CD4-positive, alpha-beta T cell treated with Interleukin-4 for 4 hours (primary cell): ENCODE measurements around the gene ASS1.

Experiments used
- DNase-seq: peaks from one replicate; pipeline ENCODE4 v3.0.0-alpha.2; 2020

The ASS1 gene

DNA sequence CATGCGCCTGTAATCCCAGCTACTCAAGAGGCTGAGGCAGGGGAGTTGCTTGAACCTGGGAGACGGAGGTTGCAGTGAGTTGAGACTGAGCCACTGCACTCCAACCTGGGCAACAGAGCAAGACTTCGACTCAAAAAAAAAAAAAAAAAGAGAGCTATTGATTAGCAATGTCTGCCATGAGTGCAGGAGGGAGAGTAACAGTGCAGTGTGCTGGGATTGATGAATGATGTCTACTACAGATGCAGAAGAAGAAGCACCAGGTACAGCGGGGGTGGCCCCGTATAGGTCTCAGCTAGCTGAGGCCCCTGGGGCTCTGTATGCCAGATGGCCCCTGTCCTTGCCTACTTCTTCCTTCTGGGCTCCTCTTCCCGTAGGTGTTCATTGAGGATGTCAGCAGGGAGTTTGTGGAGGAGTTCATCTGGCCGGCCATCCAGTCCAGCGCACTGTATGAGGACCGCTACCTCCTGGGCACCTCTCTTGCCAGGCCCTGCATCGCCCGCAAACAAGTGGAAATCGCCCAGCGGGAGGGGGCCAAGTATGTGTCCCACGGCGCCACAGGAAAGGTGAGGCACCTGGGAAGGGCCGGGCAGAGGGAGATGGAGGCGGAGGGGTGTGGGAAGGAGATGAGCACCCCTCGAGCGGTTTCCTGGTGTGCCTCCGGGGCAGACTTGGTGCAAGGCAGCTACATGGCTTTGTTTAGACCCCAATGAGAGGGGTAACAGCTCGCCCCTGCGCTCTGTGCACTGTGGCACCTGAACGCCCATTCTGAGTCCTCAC, 13.5 kb downstream of the ASS1 start:
- no peak for DNase-seq

DNA sequence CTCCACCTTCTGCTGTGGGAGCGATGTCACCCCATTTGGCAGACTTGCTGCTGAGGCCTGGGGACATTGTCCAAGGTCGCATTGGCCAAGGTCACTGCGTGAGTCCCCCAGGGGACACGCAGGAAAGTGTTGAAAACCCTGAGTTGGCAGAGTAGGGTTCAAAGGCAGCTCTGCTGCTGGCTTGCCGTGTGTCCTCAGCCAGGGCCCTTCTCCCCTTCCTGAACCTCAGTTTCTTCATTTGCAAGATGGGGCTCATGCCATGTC, 14.0 kb downstream of the ASS1 start:
- no peak for DNase-seq

DNA sequence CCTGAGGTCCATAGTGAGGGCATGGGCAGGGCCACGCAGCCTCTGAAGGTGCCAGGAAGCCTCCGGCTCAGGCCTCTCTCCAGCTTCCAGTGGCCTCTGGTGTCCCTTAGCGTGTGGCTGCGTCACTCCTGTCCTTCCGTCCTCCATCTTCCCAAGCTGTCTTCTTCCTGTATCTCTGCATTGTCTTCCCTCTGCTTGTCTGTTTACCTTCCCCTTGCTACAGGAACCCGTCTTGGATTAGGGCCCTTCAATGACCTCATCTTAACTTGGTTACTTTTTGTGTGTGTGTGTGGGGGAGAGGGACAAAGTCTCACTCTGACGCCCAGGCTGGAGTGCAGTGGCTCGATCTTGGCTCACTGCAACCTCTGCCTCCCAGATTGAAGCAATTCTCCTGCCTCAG, 14.4 kb downstream of the ASS1 start:
- no peak for DNase-seq

DNA sequence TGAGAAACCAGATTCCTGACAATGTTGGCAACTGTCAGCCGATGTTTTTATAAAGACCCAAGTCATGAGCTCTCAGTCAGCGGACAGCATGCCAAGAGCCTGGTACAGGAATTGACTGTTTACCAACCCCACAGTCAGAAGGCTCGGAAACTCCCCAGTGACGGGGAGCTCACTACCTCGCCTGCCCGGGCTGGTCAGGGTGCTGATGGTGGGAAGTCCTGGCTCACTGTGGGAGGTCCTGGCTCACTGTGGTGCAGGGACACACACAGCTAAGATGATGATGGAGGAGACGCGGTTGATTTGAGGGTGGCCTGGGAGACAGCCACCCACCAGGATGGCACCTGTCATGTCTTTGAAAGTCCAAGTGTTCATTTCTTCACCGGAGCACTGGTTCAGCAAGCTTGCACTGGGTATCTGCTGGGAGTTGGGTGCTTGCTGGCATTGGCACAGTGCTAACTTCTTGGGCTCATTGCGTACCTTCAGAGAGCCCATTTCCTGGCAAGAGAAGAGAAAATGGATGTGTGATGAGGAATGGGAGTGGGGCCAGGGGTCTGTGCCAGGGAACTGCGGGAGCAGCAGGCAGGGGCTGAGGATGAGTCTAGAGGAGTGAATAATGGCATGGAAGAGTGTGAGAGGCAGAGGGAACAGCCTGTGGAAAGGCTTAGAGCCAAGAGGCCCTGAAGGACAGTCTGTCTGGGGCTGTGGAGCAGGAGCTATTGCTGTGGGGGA, 15.3 kb downstream of the ASS1 start:
- no peak for DNase-seq

DNA sequence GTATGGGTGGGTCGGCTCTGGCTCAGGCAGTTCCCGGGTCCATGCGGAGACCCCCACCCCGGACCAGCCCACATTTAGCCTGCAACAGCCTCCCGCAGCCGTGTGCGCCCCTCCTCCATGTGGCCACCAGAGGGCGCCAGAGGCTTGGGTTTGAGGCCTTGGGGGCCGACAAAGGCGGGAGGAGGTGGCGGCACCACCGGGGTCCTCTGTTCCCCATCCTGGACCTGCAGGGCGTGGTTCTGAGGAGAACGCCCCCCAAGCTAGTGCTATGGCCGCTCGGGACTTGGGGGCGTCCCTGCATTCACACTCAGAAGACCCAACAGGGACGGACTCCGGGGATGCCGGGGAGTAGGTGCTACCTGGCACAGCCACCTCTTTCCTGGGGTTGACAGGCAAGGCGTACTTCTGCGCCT, 16.5 kb downstream of the ASS1 start:
- peak; percentile 44 for DNase-seq

DNA sequence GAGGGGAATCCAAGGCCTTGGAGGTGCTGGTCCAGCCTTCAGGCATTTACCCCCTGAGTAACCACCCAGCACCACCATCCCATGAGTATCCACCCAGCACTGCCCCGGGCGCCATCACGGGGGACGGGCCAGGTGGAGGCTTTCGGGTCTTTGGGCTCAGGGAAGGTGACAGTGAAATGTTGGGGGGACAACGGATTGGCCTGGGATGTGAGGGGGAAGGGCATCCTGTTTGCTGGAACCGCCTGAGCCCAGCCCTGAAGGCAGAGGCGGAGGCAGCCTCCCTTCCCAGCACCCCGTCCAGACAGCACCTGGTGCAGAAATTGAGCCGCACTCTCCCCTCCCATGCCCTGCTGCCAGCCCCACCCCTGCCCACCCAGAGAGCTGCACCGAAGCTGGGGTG, 17.0 kb downstream of the ASS1 start:
- DNase-seq, result no peak

DNA sequence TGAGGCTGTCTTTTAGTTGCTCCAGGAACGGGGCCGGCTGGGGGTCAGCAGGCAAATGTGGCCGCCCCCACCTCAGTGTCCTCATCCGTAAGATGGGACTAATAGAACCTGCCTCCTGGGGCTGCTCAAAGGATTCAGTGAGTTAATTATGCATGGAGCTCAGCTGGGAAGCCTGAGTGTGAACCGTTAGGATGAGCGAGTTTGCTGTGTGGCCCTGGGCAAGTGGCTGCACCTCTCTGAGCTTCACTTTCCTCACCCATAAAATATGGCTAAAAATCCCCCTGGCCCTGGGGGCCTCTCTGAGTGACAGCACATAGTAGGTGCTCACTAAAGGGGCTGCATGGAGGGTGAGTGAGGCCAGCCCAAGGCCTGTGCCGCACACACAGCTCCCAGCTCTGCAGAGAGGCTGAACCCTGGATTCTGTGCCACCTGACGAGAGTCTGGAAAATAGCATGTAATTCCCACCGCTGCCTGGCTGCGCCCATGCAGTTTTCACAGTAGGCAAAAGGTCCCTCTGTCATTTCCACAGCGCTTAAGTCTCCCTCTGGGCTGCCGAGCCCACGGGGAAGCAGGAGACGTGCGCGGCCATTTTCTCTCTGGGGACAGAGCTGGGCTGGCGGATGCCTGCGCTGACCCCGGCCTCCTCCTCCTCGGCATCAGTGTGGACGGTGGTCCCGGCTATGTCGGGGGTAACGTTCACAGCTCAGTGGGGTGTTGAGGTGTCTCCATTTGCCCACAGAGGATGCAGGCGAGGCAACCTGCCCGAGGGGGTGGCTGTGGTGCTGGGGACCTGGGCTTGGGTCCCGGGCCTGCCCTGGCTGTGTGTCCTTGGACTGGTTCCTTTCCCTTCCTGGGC, 18.2 kb downstream of the ASS1 start:
- DNase-seq, result no peak

DNA sequence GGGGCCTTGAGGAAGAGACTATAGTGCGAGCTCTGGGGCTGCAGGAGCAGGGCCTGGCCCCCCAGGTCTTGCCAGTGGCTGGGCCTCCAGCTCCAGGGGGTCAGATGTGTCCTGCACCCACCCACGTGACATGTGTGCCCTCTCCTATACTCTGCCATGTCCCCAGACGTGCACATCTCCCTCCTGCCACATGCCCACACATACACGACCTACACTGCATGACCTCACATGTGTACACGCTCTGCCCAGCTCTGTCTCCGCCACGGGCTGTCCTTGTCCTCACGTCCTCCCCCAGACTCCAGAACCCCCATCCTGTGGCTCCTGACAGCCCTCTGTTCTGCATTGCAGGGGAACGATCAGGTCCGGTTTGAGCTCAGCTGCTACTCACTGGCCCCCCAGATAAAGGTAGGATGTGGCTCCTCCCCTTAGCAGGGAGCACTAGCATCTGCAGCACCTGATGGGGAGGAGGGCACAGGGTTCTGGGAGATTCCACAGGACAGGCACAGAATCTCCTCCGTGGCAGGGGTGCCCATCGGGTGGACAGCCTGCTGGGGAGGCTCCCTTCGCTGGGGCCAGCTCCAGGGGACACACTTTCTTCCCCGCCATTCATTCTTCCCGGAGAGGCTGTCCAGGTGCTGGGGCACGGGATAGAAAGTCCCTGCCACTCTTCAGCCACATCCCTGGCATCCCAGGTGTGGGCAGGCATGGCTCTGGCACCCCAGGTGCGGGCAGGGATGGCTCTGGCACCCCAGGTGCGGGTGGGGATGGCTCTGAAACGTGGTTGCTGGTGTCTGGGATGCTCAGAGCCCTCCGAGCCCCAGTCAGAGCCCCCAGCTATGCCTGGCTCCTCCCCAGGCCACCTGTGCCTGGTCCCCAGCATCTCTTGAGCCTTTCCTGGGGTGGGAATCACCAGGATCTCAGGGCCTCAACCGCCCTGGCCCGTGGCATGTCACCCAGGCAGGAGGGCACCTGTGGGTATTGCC, 19.3 kb downstream of the ASS1 start:
- DNase-seq, result no peak

DNA sequence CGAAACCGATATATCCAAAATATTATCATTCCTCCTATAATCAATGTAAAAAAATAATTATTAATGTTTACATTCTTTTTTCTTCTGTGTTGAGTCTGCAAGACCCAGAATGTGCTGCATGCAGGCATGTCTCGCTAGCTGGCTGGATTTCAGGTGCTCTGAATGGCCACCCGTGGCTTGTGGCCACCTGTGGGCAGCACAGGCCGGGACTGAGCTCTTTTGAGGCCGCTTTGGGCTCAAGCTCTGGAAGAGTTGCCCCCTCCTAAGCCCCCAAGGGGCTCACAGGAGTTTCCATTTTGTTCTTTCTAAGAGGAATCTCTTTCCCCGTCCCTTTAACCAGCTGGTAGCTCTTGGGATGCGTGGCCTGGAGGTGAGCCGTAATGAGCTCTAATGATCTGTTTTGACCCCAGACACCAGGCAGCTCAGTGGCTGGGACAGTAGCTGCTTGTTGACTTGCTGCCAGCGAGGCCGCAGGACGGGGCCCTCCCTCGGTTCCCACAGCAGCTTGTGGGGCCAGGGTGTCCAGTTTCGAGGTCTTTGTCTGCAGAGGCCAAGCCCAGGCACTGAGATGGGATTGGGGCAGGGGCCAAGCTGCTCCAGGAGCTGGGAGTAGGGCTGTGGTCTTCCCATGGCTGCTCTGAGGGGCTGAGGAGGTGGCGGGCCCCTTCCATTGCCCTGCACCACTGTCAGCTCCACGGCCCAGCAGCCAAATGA, 20.8 kb downstream of the ASS1 start:
- DNase-seq, result no peak

DNA sequence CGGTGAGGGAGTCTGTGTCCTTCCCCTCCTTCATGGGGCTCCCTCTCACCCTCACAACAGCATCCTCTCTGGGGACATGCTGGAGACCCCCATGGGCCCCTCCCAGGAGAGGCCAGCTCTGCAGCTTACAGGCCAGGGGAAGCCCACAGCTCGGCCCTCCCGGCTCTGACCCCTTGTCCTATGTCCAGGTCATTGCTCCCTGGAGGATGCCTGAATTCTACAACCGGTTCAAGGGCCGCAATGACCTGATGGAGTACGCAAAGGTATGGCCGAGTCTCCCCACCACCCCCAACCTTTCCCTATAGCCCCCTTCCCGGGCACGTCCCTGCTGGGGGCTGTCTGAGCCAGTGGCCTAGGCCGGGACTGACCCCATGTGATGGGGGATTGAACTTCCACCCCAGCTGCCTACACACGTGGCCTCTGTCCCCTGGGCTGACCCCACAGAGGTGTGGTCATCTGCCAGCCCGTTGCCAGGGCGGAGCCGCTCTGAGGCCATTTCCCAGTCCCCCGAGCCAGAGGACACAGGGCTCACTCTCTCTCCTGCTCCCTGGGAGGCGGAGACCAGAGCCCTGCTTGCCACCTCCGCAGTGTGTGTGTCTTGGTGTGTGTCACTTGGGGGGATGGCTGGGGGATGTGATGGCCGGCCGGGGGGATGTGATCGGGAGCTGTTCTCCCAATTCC, 21.9 kb downstream of the ASS1 start:
- no peak for DNase-seq

DNA sequence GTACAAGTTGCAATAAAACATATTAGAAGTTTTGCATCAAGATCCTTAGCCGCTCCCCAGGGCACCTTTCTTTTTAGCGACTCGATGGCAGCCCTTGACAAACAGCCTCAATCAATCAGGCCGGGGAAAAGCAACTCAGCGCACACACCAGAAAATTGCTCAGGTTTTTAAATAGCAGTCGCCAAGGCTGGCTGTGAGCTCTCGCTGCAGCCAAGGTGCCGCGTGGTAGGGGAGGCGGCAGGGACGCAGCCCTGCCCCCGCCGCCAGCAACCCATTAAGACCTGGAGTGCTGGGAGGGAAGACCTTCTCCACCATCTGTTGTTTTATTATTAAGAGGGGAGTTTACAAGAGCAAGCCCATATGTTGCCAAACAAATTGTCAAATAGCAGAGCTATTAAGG, 22.6 kb downstream of the ASS1 start:
- DNase-seq, result no peak

DNA sequence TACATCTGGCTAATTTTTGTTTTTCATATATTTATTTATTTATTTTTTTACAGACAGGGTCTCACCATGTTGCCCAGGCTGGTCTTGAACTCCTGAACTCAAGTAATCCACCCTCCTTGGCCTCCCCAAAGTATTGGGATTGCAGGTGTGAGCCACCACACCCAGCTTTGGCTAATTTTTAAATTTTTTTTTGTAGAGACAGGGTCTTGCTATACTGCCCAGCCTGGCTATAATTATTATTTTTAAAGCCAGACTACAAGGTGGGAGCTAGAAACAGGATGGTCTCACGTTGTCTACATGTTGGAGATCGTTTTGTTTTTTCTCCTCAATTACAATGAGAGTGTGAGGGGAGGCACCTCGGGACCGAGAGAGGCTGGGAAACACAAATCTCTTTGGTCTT, 23.8 kb downstream of the ASS1 start:
- no peak for DNase-seq

DNA sequence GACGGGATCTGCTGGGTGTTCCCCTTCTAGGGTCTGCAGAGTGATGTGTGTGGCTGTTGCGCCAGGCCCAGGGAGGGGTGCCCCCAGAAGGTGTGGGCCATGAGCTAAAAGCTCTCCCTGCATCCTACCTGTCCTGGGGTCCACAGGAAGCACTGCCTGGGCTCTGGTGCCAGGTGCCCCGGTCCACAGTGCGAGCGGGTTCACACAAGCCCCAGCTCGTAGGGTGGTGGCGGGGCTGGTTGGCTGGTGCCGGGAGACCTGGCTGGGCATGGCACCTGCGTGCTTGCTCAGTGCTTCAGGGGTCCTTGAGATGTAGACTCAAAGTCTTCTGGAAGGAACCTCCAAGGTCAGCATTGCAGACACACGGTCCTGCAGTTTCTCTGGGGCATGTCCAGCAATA, 25.5 kb downstream of the ASS1 start:
- no peak for DNase-seq

DNA sequence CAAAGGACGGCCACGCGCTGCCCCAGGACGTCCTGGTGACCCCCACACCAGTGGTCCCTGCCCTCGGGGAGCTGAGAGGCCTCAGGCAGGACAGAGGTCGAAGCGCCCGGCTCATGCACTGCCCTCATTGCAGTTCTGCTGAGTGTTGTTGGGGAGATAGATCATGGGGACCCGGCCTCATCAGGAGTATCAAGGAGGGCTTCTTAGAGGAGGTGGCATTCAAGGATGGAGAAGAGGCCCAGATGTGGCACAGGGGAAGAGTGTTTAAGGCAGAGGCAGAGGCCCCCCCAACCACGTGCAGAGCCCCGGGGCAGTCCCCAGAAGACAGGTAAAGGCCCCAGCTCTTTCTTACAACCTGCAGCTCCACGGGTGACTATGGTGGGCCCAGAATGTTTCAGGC, 26.2 kb downstream of the ASS1 start:
- no peak for DNase-seq

DNA sequence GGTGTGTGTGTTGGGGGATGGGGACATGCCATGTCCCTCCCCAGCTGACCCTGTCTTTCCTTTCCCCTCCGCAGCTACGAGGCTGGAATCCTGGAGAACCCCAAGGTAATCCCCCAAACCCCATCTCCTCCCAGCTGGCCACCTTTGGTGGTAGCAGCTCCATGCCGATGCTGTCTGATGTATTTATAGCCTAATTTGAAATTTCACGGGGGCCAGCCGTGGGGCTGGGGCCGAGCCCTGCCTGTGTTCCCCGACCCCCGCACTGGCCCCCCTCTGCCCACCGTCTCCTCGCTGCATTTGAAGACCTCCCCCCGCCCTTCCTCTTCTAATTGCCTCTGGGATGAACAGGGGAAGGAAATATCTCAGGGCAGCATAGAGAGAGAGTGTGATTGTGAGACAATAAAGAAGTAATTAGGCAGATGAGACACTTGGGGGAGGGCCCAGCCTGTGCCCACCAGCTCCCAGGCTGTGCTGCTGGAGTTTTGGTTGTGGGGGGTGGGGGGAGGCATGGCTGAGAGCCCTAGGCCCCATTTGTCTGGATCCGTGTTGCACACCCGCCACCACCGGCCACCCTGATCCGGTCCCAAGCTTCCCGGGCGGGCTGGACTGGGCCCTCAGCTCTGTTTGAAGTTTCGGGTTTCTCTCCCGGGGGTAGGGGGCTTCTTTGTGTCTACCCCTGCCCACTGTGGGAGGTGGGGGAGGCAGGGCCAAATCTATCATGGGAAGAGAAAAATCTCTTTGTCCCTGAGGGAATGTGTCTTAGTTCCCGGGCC, 26.8 kb downstream of the ASS1 start:
- no peak for DNase-seq

DNA sequence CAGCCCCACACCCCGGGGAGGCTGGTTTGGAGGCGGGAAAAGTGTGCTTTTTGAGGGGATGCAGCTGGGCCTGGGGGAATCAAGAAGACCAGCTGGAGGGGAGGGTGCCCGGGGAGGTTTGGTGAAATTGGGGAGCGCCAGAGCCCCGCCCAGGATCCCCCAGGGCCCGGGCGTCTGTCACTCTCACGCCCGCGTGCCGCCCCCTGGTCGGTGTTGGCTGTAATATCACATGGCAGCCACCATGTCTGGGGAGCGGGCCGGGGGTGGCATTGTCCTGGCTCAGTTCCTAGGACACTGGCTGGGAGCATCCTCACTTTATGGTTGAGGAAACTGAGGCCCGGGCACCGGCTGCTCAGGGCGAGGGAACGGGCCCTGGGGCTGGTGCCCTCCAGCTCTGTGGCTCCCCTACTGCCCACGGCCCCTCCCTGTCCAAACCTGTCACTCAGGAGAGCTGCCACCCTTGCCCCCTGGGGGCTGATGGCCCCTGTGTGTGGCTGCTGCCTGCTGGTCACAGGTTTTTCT, 27.5 kb downstream of the ASS1 start:
- no peak for DNase-seq

DNA sequence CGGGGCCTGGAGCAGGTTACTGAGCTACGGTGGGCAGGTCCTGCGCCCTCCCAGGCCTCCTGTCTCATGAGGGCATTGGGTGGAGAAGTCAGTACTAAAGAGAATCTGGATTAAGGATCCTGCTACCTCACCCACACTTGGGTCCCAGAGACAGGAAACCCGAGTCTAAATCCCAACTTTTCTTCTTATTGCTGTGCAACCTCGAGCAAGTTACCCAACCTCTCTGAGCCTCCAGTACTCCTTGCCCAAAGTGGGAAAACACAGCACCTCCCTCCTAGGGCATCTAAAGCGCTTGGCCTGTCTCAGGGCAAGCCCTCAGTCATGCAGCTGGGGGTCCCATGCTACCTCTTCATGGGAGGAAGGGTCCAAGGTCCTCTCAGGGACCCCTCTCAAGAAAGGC, 28.2 kb downstream of the ASS1 start:
- no peak for DNase-seq

DNA sequence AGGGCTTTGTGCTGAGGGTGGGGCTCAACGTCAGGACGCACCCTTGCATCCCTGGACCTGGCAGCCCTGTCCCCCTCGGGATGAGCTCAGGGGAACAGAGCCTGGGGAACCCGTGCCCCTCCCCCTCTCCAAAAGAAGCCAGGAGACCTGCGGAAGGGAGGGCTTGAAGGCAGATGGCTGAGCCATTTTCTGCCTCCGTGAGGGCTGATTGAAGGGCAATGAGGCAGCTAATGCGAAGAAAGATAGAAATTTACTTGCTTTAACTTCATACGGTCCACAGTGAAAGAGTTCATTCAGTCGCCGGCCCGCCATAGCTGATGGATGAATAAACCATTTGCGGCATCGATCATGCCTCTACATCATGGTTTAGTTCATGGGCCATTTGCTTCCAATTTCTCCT, 28.8 kb downstream of the ASS1 start:
- DNase-seq, result no peak

DNA sequence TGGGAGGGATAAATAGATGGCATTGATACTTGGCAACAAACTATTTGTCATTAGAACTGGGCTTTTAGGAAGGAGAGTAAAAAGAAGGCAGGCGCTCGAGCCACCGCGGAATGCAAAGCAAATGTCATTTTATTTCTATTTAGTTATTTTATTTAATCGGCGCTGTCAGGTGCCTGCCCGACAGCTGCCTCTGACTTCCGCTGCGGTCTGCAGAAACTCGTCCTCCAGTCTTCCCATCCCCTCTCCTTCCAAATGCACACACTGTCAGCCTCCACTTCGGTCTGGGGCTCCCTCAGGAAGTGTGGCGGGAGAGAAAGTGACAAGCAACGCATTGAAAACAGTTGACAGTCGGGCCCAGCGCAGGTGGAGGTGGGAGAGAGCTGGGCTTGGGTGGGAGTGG, 29.3 kb downstream of the ASS1 start:
- DNase-seq, result no peak

DNA sequence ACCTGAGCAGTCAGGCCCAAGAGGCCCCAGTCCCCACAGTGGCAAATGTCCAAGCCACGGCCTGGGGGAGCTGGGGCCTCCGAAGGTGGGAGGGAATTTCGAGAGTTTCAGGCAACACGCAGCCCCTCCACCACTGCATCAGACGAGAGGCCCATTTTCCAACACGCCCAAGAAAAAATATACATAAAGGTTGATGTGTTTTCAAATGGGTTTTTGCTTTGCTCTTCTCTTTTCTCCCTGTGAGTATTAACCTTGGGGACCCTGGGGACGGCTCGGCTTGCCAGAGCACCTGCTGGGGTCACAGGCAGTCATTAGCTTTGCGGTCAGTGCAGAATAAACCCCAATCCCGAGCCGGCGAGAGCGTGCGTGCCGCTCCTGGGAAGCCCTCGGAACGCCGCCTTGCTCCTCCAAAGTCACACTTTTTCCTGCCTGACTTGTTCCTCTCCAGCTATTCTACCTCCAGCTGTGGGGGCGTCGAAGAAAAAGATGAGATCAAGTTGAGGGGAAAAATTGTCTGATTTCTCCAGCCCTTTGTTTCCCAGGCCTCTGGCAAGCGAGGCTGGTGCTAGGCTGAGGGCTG, 31.5 kb downstream of the ASS1 start:
- no peak for DNase-seq
